Mesothelial cell of epicardium (in vitro differentiated cells): ENCODE data around the gene JPH2. TPM values are rescaled to one million over a fixed set of nuclear protein-coding genes. Genes with fewer than 3 reads are reported as not detected.
A peak's percentile ranks its signal among the peaks of the same experiment; 100 is the strongest.

Source experiments
- DNase-seq, 2 experiments: peaks; one replicate each; pipeline ENCODE4 v3.0.0; 2021; ENCODE audit warnings: low spot score in 2 of 2; ENCODE audit not compliant: unreplicated experiment in 2 of 2
- H3K27ac Mint-ChIP-seq: 2 replicates; pipeline ENCODE4 v1.8.0; 2021; ENCODE audit warnings: mixed read lengths
- H3K27me3 Mint-ChIP-seq: 2 replicates; pipeline ENCODE4 v1.8.0; 2021; ENCODE audit warnings: low read depth, mixed read lengths
- H3K36me3 Mint-ChIP-seq: 2 replicates; pipeline ENCODE4 v1.8.0; 2021; ENCODE audit warnings: mixed read lengths
- H3K4me1 Mint-ChIP-seq: 2 replicates; pipeline ENCODE4 v1.8.0; 2021; ENCODE audit warnings: mixed read lengths
- H3K4me3 Mint-ChIP-seq: 2 replicates; pipeline ENCODE4 v1.8.0; 2021; ENCODE audit warnings: mild to moderate bottlenecking, moderate library complexity, mixed read lengths
- H3K9me3 Mint-ChIP-seq: 2 replicates; pipeline ENCODE4 v1.8.0; 2021; ENCODE audit warnings: mixed read lengths
- CTCF ChIP-seq: fragments of 200-600 bp; sonication (generic); IDR thresholded peaks from one replicate; pipeline ENCODE4 v1.5.0; 2021; ENCODE audit warnings: antibody characterized with exemption; ENCODE audit not compliant: unreplicated experiment
- total RNA-seq: library from RNA; stranded (reverse); gene quantifications from 3 replicates; pipeline ENCODE4 v1.2.1, GENCODE V29; 2021

Gene JPH2
- total RNA-seq, 1 donor from 2014 or later: 3.5 TPM

- Mint-ChIP-seq H3K9me3 (no peaks in the 10 kb centered on the region), H3K4me1 (peaks cover 9% of the 10 kb centered on the region), H3K27me3 (no peaks in the 10 kb centered on the region), H3K27ac (no peak overlapping the region), H3K4me3 (no peak overlapping the region), H3K36me3 (no peaks in the 10 kb centered on the region)
- DNase-seq: no peak
- TF ChIP-seq CTCF: no peak
Observed at GRCh38 chr20:44118185-44119033, 68.6 kb downstream of the JPH2 start.

- Mint-ChIP-seq H3K36me3 (no peaks in the 10 kb centered on the region), H3K4me3 (no peak overlapping the region), H3K9me3 (no peaks in the 10 kb centered on the region), H3K4me1 (peaks cover 5% of the 10 kb centered on the region), H3K27me3 (no peaks in the 10 kb centered on the region), H3K27ac (no peak overlapping the region)
- no peak for TF ChIP-seq CTCF
- DNase-seq: no peak
Observed at GRCh38 chr20:44117296-44118184, 69.4 kb downstream of the JPH2 start.

GRCh38 chr20:44115762-44116644, 71.0 kb downstream of the JPH2 start:
- no peak overlapping the region for H3K27ac Mint-ChIP-seq
- H3K27me3 Mint-ChIP-seq: no peaks in the 10 kb centered on the region
- TF ChIP-seq CTCF: no peak
- H3K9me3 Mint-ChIP-seq: no peaks in the 10 kb centered on the region
- H3K4me1 Mint-ChIP-seq: peaks cover 8% of the 10 kb centered on the region
- DNase-seq: peak in 1 of 2 experiments; percentile 31
- H3K36me3 Mint-ChIP-seq: no peaks in the 10 kb centered on the region
- no peak overlapping the region for H3K4me3 Mint-ChIP-seq

GRCh38 chr20:44115181-44115580, 71.8 kb downstream of the JPH2 start:
- Mint-ChIP-seq H3K4me3 (no peak overlapping the region), H3K27me3 (no peaks in the 10 kb centered on the region), H3K36me3 (no peaks in the 10 kb centered on the region), H3K4me1 (peaks cover 9% of the 10 kb centered on the region), H3K9me3 (no peaks in the 10 kb centered on the region), H3K27ac (no peak overlapping the region)
- no peak for TF ChIP-seq CTCF
- peak in 1 of 2 experiments; percentile 19 for DNase-seq
